ENCODE measurements around the gene RASA3.
"Not testable (repeated sequence)": the region's sequence is repeated elsewhere in the genome, so short reads cannot be mapped to it uniquely, and the experiment has no call there.

The RASA3 gene

DNA sequence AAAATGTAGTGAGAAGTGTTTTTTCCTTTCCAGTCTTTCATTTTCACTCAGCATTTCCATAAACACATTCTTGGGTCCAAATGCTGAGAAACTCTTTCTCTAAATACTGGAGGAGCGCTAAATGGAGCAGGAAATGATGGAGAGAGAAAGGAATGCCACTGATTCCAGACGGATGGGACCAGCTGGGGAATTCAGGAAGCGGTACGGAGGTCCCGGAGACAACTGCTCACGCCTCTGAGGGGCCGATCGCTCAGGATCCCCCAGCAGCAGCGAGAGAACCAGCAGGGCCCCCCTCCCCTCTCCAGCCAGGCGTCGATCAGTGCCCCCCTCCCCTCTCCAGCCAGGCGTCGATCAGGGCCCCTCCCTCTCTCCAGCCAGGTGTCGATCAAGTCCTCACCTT lies 13.2 kb downstream of the RASA3 start:
- TF ChIP-seq, protein P1, sequence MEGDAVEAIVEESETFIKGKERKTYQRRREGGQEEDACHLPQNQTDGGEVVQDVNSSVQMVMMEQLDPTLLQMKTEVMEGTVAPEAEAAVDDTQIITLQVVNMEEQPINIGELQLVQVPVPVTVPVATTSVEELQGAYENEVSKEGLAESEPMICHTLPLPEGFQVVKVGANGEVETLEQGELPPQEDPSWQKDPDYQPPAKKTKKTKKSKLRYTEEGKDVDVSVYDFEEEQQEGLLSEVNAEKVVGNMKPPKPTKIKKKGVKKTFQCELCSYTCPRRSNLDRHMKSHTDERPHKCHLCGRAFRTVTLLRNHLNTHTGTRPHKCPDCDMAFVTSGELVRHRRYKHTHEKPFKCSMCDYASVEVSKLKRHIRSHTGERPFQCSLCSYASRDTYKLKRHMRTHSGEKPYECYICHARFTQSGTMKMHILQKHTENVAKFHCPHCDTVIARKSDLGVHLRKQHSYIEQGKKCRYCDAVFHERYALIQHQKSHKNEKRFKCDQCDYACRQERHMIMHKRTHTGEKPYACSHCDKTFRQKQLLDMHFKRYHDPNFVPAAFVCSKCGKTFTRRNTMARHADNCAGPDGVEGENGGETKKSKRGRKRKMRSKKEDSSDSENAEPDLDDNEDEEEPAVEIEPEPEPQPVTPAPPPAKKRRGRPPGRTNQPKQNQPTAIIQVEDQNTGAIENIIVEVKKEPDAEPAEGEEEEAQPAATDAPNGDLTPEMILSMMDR (IDR thresholded peaks at IDR 0.05): no peak
- H3K9me3 Mint-ChIP-seq: no peaks in the 10 kb centered on the region
- H3K27ac Mint-ChIP-seq: peak overlapping the region; percentile 85
- no peaks in the 10 kb centered on the region for H3K36me3 Mint-ChIP-seq (ENCODE audit: low read depth)
- H3K4me3 Mint-ChIP-seq: peak overlapping the region; percentile 44
- H3K27me3 Mint-ChIP-seq (ENCODE audit: low read depth, poor library complexity): no peaks in the 10 kb centered on the region
- peaks cover 68% of the 10 kb centered on the region for H3K4me1 Mint-ChIP-seq
- peak; percentile 59 for DNase-seq

DNA sequence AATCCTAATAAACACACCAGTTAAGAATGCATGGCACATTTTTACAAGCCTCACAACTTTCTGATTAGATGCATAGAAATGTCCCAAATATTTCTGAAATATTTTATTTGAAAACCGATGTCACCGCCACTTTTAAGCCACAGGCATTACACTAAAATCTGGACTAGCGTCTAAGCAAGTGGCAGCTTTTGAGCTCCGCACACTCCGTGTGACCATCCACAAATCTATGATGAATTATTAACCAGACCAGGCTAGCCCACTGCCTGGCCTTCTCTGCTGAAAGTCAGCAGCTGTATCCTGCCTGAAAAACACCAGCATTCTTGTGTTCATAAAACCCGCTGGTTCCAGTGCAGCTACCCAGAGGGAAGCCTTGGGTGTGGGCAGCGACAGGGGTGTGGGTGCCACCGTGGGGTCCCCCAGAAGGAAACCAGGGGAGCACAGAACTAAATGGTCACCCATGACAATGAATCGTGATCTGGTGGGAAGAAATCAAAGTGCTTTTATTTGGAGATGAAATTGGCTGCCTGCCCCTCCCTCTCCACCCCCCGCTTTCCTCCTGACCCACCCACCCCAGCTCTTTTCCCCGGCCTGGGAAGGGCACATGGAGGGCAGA lies 13.8 kb downstream of the RASA3 start:
- no peaks in the 10 kb centered on the region for H3K9me3 Mint-ChIP-seq
- H3K4me3 Mint-ChIP-seq: peak overlapping the region; percentile 44
- no peak for DNase-seq

DNA sequence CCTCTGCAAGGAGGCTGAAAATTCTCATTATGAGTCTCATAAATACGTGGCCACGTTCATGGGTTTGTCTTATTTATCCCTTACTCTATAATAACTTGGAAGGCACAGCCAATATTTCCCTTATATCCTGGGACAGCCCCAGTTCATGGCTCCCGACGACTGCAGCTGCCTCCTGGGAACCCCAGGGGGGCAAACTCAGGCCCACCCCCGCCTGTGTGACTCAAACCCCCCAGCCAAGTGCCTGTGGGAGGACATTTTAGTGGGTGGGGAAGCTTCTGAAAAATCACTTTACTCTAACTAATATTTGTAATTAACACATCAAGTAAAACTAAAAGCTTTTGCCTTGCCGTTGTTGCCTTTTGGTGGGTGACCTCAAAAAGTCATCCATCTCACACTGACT lies 14.3 kb downstream of the RASA3 start:
- DNase-seq: no peak
- peaks cover 2% of the 10 kb centered on the region for H3K27me3 Mint-ChIP-seq (ENCODE audit: low read depth, poor library complexity)
- H3K4me1 Mint-ChIP-seq: peaks cover 62% of the 10 kb centered on the region
- H3K4me3 Mint-ChIP-seq: peak overlapping the region; percentile 4
- no peaks in the 10 kb centered on the region for H3K9me3 Mint-ChIP-seq
- H3K27ac Mint-ChIP-seq: no peak overlapping the region
- TF ChIP-seq, protein P1 (IDR thresholded peaks at IDR 0.05): no peak
- H3K36me3 Mint-ChIP-seq (ENCODE audit: low read depth): no peaks in the 10 kb centered on the region

More for the DNA sequence above, 13.8 kb downstream of the RASA3 start:
- H3K27ac Mint-ChIP-seq: peak overlapping the region; percentile 85
- H3K27me3 Mint-ChIP-seq (ENCODE audit: low read depth, poor library complexity): no peaks in the 10 kb centered on the region
- H3K4me1 Mint-ChIP-seq: peaks cover 65% of the 10 kb centered on the region
- no peaks in the 10 kb centered on the region for H3K36me3 Mint-ChIP-seq (ENCODE audit: low read depth)
- TF ChIP-seq, protein P1 (IDR thresholded peaks at IDR 0.05): no peak

DNA sequence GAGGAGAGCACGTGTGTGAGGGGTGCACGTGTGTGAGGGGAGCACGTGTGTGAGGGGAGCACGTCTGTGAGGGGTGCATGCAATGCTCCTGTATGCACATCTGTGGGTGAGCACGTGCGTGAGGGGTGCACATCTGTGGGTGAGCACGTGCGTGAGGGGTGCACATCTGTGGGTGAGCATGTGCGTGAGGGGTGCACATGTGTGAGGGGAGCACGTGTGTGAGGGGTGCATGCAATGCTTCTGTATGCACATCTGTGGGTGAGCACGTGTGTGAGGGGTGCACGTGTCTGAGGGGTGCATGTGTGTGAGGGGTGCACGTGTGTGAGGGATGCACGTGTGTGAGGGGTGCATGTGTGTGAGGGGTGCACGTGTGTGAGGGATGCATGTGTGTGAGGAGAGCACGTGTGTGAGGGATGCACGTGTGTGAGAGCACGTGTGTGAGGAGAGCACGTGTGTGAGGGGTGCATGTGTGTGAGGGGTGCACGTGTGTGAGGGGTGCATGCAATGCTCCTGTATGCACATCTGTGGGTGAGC lies 15.0 kb downstream of the RASA3 start:
- H3K27ac Mint-ChIP-seq; H3K9me3 Mint-ChIP-seq; H3K36me3 Mint-ChIP-seq (ENCODE audit: low read depth); H3K27me3 Mint-ChIP-seq (ENCODE audit: low read depth, poor library complexity); DNase-seq; H3K4me3 Mint-ChIP-seq: not testable (repeated sequence)
- H3K4me1 Mint-ChIP-seq: peaks cover 66% of the 10 kb centered on the region

DNA sequence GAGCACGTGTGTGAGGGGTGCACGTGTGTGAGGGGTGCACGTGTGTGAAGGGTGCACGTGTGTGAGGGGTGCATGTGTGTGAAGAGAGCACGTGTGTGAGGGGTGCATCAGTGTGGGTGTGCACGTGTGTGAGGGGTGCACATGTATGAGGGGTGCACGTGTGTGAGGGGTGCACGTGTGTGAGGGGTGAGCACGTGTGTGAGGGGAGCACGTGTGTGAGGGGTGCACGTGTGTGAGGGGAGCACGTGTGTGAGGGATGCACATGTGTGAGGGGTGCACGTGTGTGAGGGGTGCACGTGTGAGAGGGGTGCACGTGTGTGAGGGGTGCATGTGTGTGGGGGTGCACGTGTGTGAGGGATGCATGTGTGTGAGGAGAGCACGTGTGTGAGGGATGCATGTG lies 15.7 kb downstream of the RASA3 start:
- Mint-ChIP-seq H3K36me3 (ENCODE audit: low read depth) (no peaks in the 10 kb centered on the region), H3K27ac (no peak overlapping the region), H3K4me3 (no peak overlapping the region), H3K27me3 (ENCODE audit: low read depth, poor library complexity) (peaks cover 3% of the 10 kb centered on the region), H3K4me1 (peaks cover 70% of the 10 kb centered on the region), H3K9me3 (no peaks in the 10 kb centered on the region)
- DNase-seq: no peak
- TF ChIP-seq, protein P1 (IDR thresholded peaks at IDR 0.05): no peak

DNA sequence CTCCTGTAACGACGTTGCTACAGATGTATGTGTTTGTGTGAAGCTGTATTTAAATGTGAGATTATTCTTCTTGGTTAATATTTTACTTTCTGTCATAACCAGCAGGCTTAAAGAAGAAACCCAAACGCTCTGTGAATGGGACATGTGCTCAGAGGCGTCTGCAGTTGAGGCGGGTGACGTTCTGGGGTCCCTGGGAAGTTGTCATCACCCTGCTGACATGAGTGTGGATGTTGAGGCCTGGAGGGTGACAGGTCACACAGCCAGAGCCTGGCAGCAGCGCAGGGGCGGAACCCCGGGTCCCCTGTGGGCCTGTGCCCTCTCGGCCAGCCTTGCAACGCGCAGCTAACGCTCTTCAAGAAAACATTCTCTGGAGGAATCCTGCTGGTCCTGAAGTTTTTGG lies 16.6 kb downstream of the RASA3 start:
- H3K27me3 Mint-ChIP-seq (ENCODE audit: low read depth, poor library complexity): peaks cover 3% of the 10 kb centered on the region
- TF ChIP-seq, protein P1 (IDR thresholded peaks at IDR 0.05): no peak
- peaks cover 64% of the 10 kb centered on the region for H3K4me1 Mint-ChIP-seq
- H3K36me3 Mint-ChIP-seq (ENCODE audit: low read depth): no peaks in the 10 kb centered on the region
- no peaks in the 10 kb centered on the region for H3K9me3 Mint-ChIP-seq
- no peak overlapping the region for H3K4me3 Mint-ChIP-seq
- peak overlapping the region; percentile 54 for H3K27ac Mint-ChIP-seq
- no peak for DNase-seq
